Fibroblast of skin of abdomen (primary cell): ENCODE measurements around the gene PTPRF.

Source experiments
- DNase-seq: peaks from one replicate; pipeline ENCODE4 v3.0.0-alpha.2; 2013

The PTPRF gene

DNA sequence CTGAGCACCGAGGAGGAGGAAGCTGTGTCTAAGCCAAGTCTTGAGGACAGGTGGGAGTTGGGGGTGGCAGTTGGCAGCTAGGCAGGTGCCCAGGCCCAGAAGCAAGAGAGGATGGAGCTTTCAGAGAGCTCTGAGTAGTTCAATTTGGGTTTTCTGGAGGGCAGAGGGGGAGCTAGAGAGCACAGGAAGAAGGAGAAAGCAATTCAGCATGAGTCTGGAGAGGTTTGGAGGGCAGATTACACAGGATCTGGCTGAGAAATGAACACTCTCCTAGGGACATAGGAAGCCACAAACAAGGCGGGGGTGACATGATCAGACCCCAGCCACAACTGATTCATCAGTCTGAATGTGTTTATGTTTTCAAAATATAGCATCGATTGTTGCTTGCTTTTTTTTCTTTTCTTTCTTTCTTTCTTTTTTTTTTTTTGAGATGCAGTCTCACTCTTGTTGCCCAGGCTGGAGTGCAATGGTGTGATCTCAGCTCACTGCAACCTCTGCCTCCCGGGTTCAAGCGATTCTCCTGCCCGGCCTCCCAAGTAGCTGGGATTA is 23.8 kb downstream of the PTPRF start:
- peak; percentile 41 for DNase-seq

GRCh38 chr1:43556782-43557181 is 26.1 kb downstream of the PTPRF start:
- no peak for DNase-seq

DNA sequence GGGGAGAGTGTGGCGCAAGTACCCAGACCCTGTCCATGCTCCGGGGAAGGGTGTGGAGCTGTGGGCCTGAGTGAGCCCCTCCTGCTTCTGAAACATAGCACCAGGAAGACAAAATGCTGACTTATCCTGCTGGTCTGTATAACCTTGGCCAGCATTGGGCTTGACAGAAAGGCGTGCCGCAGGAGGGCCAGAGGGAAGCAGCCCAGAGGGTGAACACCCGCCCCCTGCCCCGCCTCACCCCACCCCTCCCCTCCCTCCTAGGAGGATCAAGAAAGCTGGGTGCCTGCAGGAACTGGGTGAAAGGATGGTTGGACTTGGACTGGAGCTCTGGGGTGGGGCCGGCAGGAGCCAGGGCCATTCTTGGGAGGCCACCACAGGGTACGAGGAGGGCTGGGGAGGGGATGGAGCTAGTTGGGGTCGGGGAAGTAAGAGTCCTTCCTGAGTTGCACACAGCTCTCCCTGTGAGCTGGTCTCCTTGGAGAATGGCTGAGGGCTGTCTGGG is 27.1 kb downstream of the PTPRF start:
- peak; percentile 15 for DNase-seq

DNA sequence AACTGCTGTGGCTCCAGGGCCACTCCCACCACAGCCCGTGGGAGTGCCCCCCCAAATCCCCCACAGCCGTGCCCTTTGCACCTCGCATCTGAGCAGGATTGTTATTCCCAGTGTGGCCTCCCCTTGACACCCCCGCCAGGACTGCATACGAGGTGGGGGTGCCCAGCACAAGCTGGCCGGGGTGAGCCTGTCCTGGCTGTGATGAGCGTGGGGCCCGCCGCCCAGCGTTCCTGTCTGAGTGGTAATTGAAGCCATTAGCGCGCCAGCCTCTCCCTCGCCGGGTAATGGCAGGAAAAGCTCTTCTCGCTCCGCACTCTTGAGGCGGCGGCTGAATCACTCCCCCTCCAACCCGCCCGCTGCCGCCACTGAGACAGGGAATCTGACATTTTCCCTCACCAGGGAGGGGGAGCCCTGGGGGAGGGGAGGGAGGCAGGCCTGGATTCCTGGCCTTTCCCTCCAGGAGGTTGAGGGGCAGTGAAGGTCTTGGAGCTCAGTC is 27.7 kb downstream of the PTPRF start:
- DNase-seq = peak; percentile 69

DNA sequence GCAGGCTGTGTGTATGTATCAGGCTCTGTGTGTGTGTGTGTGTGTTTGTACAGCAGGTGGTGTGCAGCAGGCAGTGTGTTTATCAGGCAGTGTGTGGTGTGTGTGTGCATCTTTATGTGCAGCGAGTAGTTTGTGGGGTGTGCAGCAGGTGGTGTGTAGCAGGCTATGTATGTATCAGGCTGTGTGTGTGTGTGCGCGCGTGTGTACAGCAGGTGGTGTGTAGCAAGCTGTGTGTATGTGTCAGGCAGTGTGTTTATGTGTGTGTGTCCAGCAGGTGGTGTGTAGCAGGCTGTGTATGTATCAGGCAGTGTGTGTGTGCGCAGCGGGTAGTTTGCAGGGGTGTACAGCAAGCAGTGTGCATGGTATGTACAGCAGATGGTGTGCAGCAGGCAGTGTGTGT is 29.0 kb downstream of the PTPRF start:
- DNase-seq = no peak

- DNase-seq = no peak
These were observed 29.6 kb downstream of the PTPRF start for GRCh38 chr1:43560286-43560685.

- DNase-seq = no peak
These were observed 33.3 kb downstream of the PTPRF start for GRCh38 chr1:43563876-43564539.

- no peak for DNase-seq
These were observed 34.1 kb downstream of the PTPRF start for GRCh38 chr1:43564551-43565348.

GRCh38 chr1:43565600-43566360 is 35.1 kb downstream of the PTPRF start:
- peak; percentile 56 for DNase-seq

GRCh38 chr1:43566382-43567044 is 35.8 kb downstream of the PTPRF start:
- no peak for DNase-seq

- DNase-seq = no peak
These were observed 38.5 kb downstream of the PTPRF start for GRCh38 chr1:43569175-43569574.

DNA sequence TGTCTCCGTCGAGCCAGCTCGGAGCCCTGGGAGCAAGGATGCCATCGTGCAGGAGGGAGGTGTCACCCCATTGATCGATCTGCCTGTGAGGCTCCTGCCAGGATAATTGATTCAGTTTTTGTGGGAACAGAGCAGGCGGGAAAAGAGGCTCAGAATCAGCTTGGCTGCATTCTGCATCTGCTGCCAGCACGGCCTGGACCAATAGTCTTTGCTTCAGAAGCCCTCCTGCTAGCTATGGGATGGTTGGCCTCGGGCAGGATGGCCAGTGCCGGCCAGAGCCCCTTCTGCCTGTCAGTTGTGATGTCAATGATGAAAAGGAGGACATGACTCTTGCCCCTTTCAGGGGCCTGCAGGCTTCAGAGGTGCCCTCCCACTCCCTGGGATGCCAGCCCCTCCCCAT is 39.6 kb downstream of the PTPRF start:
- no peak for DNase-seq

DNA sequence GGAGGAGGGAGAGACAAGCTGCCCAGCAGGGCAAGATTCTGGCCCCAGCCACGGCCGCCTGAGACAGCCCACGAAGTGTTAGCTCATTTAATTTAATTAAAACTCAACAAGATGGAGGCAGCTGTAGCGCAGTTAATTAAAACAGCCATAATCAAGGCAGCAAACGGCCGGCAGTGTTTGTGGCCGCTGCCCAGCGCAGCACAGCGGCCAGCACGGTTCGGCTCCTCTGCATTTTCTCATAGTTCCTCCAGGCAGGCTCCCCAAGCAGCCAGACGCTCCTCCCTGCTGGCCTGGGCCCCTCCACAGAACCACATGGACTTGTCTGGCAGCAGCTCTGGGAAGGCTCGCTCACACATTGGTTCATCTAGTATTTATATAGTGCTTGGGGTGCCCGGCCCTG is 40.0 kb downstream of the PTPRF start:
- DNase-seq = no peak

- no peak for DNase-seq
These were observed 41.4 kb downstream of the PTPRF start for GRCh38 chr1:43572084-43572483.

- DNase-seq = no peak
These were observed 41.9 kb downstream of the PTPRF start for GRCh38 chr1:43572538-43572937.

- DNase-seq = peak; percentile 18
These were observed 42.5 kb downstream of the PTPRF start for GRCh38 chr1:43573066-43573800.

GRCh38 chr1:43576521-43576920 is 45.8 kb downstream of the PTPRF start:
- DNase-seq = no peak

- DNase-seq = no peak
These were observed 47.2 kb downstream of the PTPRF start for GRCh38 chr1:43577655-43578542.

GRCh38 chr1:43580039-43580438 is 49.4 kb downstream of the PTPRF start:
- DNase-seq = no peak

DNA sequence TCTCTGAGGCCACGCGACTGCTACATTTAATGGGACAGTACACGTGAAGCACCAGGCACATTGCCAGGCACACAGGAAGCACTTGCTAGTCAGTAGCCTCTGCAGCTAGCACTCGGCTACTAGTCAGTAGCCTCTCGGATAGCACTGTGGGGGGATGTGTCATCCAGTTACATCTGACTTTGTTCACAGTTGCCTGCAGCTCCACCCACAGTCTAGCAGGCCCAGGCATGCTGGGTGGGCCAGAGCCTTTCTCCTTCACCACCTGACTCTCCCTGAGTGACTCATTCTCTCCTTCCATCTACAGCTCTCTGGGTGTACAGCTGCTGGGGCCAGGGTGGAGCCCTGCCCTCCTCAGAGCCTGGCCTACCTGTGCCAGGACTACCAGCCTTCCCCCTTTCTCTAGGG is 51.5 kb downstream of the PTPRF start:
- peak; percentile 92 for DNase-seq
